K562 (cell line): ENCODE results near the gene SLC25A26. TPM values are rescaled to one million over a fixed set of nuclear protein-coding genes. Genes with fewer than 3 reads are reported as not detected.
A peak's percentile ranks its signal among the peaks of the same experiment; 100 is the strongest.

Source experiments
- ATAC-seq: fragments of 200-7000 bp; cut with Tn5 transposase; 3 replicates; pipeline ENCODE4 v1.9.1; 2020; ENCODE audit warnings: moderate library complexity
- BruUV-seq: library from RNA; stranded (reverse); fragments of 400-500 nt; replicated peaks from 2 replicates; lab custom pipeline; 2021; lab: Mats Ljungman, UMichigan
- CTCF ChIA-PET: fragments of 300-600 bp; formaldehyde crosslinking; extraction: SDS; loops from one replicate; lab custom pipeline; 2021; ENCODE audit warnings: low intra/inter-chr PET ratio; lab: Yijun Ruan, JAX
- POLR2A ChIA-PET: fragments of 300-600, 350-650 bp; sonication (Branson Sonifier 250); formaldehyde crosslinking; extraction: SDS; loops from one replicate; lab custom pipeline; 2021; ENCODE audit warnings: antibody characterized with exemption, inconsistent platforms; lab: Yijun Ruan, JAX
- DNase-seq, 4 experiments: peaks; one replicate each; pipeline versions ENCODE4 v3.0.0 to v3.0.0-alpha.2; 2011 to 2018; ENCODE audit warnings: low spot score in 3 of 4, mixed read lengths in 3 of 4; ENCODE audit errors: extremely low read depth in 1 of 4
- FAIRE-seq: peaks from 2 replicates; lab custom pipeline; 2011; peaks lifted over from hg19 to GRCh38; lab: Jason Lieb, UNC
- H2AFZ ChIP-seq: 2 replicates; pipeline ENCODE4 v1.6.0; 2011; ENCODE audit warnings: low read depth, low read length, control low read depth, inconsistent platforms
- H3K27ac ChIP-seq: fragments of 200-600 bp; 3 replicates; pipeline ENCODE4 v1.8.0; 2011; ENCODE audit warnings: low read depth, mild to moderate bottlenecking, control low read depth, inconsistent platforms, low read length, moderate library complexity, mixed read lengths; ENCODE audit errors: extremely low read depth
- H3K27me3 ChIP-seq, 2 experiments: fragments of 300-600 bp in 1 of 2; 2 replicates in 1 of 2; 3 replicates in 1 of 2; pipeline versions ENCODE4 v1.6.0 to v1.8.0; 2011; ENCODE audit warnings: inconsistent platforms in 2 of 2, low read length in 2 of 2, mild to moderate bottlenecking in 1 of 2, mixed read lengths in 1 of 2, moderate library complexity in 1 of 2; ENCODE audit not compliant: control insufficient read depth in 2 of 2, insufficient read depth in 2 of 2
- H3K36me3 ChIP-seq: fragments of 300-600 bp; 3 replicates; pipeline ENCODE4 v1.8.0; 2011; ENCODE audit warnings: mild to moderate bottlenecking, low read length, inconsistent platforms; ENCODE audit not compliant: control insufficient read depth, insufficient read depth
- H3K4me1 ChIP-seq, 2 experiments: fragments of 200-600 bp in 1 of 2; replicated peaks in 1 of 2; 2 replicates in 1 of 2; 3 replicates in 1 of 2; pipeline versions ENCODE4 v1.5.1 to v1.8.0; 2011; ENCODE audit warnings: inconsistent platforms in 2 of 2, low read length in 2 of 2, mild to moderate bottlenecking in 1 of 2, mixed read lengths in 1 of 2, moderate library complexity in 1 of 2; ENCODE audit not compliant: control insufficient read depth in 2 of 2, insufficient read depth in 2 of 2
- H3K4me2 ChIP-seq: 2 replicates; pipeline ENCODE4 v1.6.1; 2011; ENCODE audit warnings: low read length, control low read depth, inconsistent platforms, mixed read lengths; ENCODE audit not compliant: insufficient read depth
- H3K4me3 ChIP-seq: fragments of 200-600 bp; sonication (generic), shearing (Covaris generic); 2 replicates; pipeline ENCODE4 v1.5.1; 2016; ENCODE audit warnings: control low read depth, inconsistent platforms
- H3K79me2 ChIP-seq: fragments of 200-600 bp; 3 replicates; pipeline ENCODE4 v1.8.0; 2011; ENCODE audit warnings: low read length, inconsistent platforms; ENCODE audit not compliant: control insufficient read depth, insufficient read depth
- H3K9ac ChIP-seq, 2 experiments: 2 replicates each; pipeline versions ENCODE4 v1.6.0 to v1.6.1; 2011; ENCODE audit warnings: low read depth in 2 of 2, low read length in 2 of 2, control low read depth in 1 of 2, inconsistent platforms in 1 of 2, mild to moderate bottlenecking in 1 of 2, mixed read lengths in 1 of 2; ENCODE audit not compliant: insufficient read depth in 1 of 2
- H3K9me1 ChIP-seq: one replicate; pipeline ENCODE4 v1.6.0; 2011; ENCODE audit warnings: inconsistent platforms, mild to moderate bottlenecking, low read length, moderate library complexity; ENCODE audit not compliant: control insufficient read depth, insufficient read depth
- H3K9me3 ChIP-seq: replicated peaks from 2 replicates; pipeline ENCODE4 v1.5.1; 2011; ENCODE audit warnings: low read depth, low read length, inconsistent platforms; ENCODE audit not compliant: control insufficient read depth, insufficient read depth
- H4K20me1 ChIP-seq: replicated peaks from 2 replicates; pipeline ENCODE4 v1.6.1; 2011; ENCODE audit warnings: low read length, inconsistent platforms, mixed read lengths; ENCODE audit not compliant: control insufficient read depth, insufficient read depth
- MEIS2 ChIP-seq: fragments of 450-650 bp; IDR thresholded peaks from 2 replicates; pipeline ENCODE4 v1.6.1; 2014; ENCODE audit warnings: mild to moderate bottlenecking; ENCODE audit not compliant: partially characterized antibody
- SETDB1 ChIP-seq: IDR thresholded peaks from one replicate; pipeline ENCODE4 v1.6.1; 2012; ENCODE audit warnings: low read length, control low read depth, inconsistent platforms
- U2AF1 ChIP-seq: fragments of 200-400 bp; formaldehyde crosslinking; optimal IDR thresholded peaks from 2 replicates; pipeline ENCODE3; 2017; ENCODE audit warnings: mild to moderate bottlenecking, low read depth, low read length, moderate library complexity
- ZBTB40 ChIP-seq, 2 experiments: fragments of 450-650 bp in 1 of 2; sonication (generic) in 1 of 2; formaldehyde crosslinking in 1 of 2; IDR thresholded peaks; 2 replicates each; pipeline versions ENCODE4 v1.7.1 to v1.9.0; 2016 to 2022; ENCODE audit warnings: inconsistent platforms in 1 of 2, mild to moderate bottlenecking in 1 of 2, missing genetic modification reagents in 1 of 2
- ZNF668 ChIP-seq: fragments of 250-450 bp; sonication (Bioruptor Pico); IDR thresholded peaks from 2 replicates; pipeline ENCODE4 v1.8.0; 2022; ENCODE audit warnings: mild to moderate bottlenecking, inconsistent platforms
- WGBS: fragments of 100-300 bp; shearing (Covaris generic); methylation state at CpG from one replicate; pipeline ENCODE4 v1.1.6; 2016; ENCODE audit warnings: low coverage, mixed read lengths; ENCODE audit not compliant: insufficient coverage; ENCODE audit errors: missing lambda C conversion rate; 5-methylcytosine and 5-hydroxymethylcytosine counted together
- in situ Hi-C: fragments of 300-500 bp; cut with MboI; formaldehyde crosslinking; loops from 4 replicates; pipeline ENCODE4 v1.15.0; 2018; ENCODE audit warnings: inconsistent platforms, mixed read lengths
- intact Hi-C: fragments of 100-400 bp; cut with micrococcal nuclease; formaldehyde crosslinking; loops from 2 replicates; pipeline ENCODE4 v1.14.2; 2022
- polyA plus RNA-seq, 8 experiments: library from polyadenylated mRNA; depleted of rRNA in 4 of 8; stranded (reverse) in 5 of 8; unstranded in 3 of 8; fragments of >200 nt; fragmentation: Nextera tagmentation in 2 of 8; fragmentation: Illumina TruSeq in 1 of 8; extraction: Ambion mirVana in 2 of 8; extraction: Trizol in 1 of 8; gene quantifications; 2 replicates each; pipeline versions ENCODE4 v1.2.1 to v1.2.3, GENCODE V29; 2011 to 2014; ENCODE audit warnings: inconsistent platforms in 1 of 8, missing spikeins in 1 of 8
- total RNA-seq, 7 experiments: library from RNA; depleted of rRNA in 6 of 7; stranded (reverse); fragments of >200 nt in 6 of 7; fragmentation: Illumina TruSeq in 2 of 7; extraction: Trizol in 2 of 7; gene quantifications; 2 replicates each; pipeline versions ENCODE4 v1.2.1 to v1.2.3, GENCODE V29; 2011 to 2021; ENCODE audit warnings: low replicate concordance in 1 of 7
- TF ChIP-seq, protein P1 (sequence below), 2 experiments: IDR thresholded peaks in 1 of 2; conservative IDR thresholded peaks in 1 of 2; 2 replicates each; pipeline ENCODE4 v1.6.1; 2016; ENCODE audit warnings: low read depth in 2 of 2, mild to moderate bottlenecking in 1 of 2, missing compliant biosample characterization in 1 of 2, missing genetic modification characterization in 1 of 2, moderate library complexity in 1 of 2

SLC25A26 gene
- total and polyA plus RNA-seq, 9 of the 15 experiments (the other 6 are each of a cell fraction or from before 2014, with no cell fraction given): 7.2 to 29.1 (median 12.6) TPM

DNA sequence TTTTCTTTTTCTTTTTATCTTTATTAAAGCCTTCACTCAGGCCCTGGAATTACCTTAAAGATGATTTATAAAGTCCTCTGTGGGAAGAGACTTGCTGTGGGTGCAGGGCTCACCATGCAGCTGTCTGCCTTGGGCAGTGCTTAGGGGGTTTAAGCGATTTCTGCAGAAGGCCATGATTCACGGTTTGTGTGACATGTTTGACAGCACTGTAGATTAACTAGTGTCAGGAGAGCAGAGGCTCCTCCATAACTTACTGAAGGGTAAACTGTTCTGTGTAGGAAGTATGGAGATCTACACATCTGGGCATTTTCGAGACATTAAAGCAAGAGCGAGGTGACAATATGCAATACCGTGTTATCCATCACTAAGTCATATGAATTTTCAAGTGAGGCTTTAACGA, 142.3 kb downstream of the SLC25A26 start:
- Histone ChIP-seq H2AFZ (no peak overlapping the region), H3K9me1 (no peaks in the 10 kb centered on the region), H3K27ac (no peak overlapping the region), H3K4me3 (no peak overlapping the region), H3K27me3 (no peaks in the 10 kb centered on the region), H3K9ac (no peak overlapping the region), H3K4me1 (no peaks in the 10 kb centered on the region), H3K9me3 (no peaks in the 10 kb centered on the region), H3K79me2 (no peaks in the 10 kb centered on the region), H3K36me3 (no peaks in the 10 kb centered on the region), H4K20me1 (no peaks in the 10 kb centered on the region), H3K4me2 (no peak overlapping the region)
- FAIRE-seq (no peak), DNase-seq (no peak), ATAC-seq (no peak)
- WGBS: 70% methylated on average over 6 of the region's 6 CpGs
- CTCF ChIA-PET: no interaction called here
- POLR2A ChIA-PET: interaction anchor here (0.5 to 0.6 kb wide), 2 partner anchors 10 to 13 kb away, joined by 3 to 5 read pairs; no protein-coding TSS in a partner anchor
- no peak for TF ChIP-seq ZBTB40 (IDR thresholded peaks at IDR 0.05)
- no peak for TF ChIP-seq ZBTB40 (CRISPR knock-in tag; IDR thresholded peaks at IDR 0.05)
- TF ChIP-seq, protein P1, sequence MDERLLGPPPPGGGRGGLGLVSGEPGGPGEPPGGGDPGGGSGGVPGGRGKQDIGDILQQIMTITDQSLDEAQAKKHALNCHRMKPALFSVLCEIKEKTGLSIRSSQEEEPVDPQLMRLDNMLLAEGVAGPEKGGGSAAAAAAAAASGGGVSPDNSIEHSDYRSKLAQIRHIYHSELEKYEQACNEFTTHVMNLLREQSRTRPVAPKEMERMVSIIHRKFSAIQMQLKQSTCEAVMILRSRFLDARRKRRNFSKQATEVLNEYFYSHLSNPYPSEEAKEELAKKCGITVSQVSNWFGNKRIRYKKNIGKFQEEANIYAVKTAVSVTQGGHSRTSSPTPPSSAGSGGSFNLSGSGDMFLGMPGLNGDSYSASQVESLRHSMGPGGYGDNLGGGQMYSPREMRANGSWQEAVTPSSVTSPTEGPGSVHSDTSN (CRISPR knock-in tag; IDR thresholded peaks at IDR 0.05; ENCODE audit: low read depth): no peak
- TF ChIP-seq, protein P1 (tag; conservative IDR thresholded peaks at IDR 0.05; ENCODE audit: low read depth): peak; percentile 84
- peak; percentile 54 for TF ChIP-seq MEIS2
- TF ChIP-seq SETDB1: no peak
- TF ChIP-seq ZNF668: no peak
- no peak for TF ChIP-seq U2AF1
- BruUV-seq: no TSS peak
- in situ Hi-C loops (no loop called here), intact Hi-C loops (no loop called here)
